Measurements from ENCODE around the gene TEX29.

The TEX29 gene

GRCh38 chr13:111393221-111393790 lies 72.9 kb downstream of the TEX29 start:
- no peak for DNase-seq (ENCODE audit: low read depth)

Measured in iris pigment epithelial cell (primary cell).